ENCODE measurements around the gene PHC2. TPM values are rescaled to one million over a fixed set of nuclear protein-coding genes. Genes with fewer than 3 reads are reported as not detected.

PHC2 gene
- total and polyA plus RNA-seq, 2 of the 13 experiments (the other 11 are each of a cell fraction or from before 2014, with no cell fraction given): 52.5 to 84.9 TPM

DNA sequence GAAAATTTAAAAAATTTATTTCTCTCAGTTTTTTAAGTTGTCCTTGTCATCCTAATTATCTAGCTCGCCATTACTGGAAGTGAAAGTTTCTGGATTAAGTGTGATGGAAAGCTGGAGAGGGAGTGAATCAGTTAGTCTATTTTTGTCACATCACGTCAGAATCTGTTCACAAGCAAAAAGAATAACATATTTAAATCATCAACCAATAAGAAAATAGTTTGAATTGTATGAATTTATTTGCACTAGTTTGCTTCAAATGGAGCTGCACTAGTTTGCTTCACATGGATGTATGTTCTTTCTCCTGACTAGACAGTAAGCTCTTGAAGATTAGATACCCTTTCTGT, 22.8 kb downstream of the PHC2 start (continued):
- TF ChIP-seq ZNF451 (CRISPR knock-in tag; IDR thresholded peaks at IDR 0.05): no peak
- TF ChIP-seq RFX3 (CRISPR knock-in tag; IDR thresholded peaks at IDR 0.05): no peak
- no peak for TF ChIP-seq ZNF816 (CRISPR knock-in tag; IDR thresholded peaks at IDR 0.05; ENCODE audit: borderline replicate concordance)
- no peak for TF ChIP-seq SKI (IDR thresholded peaks at IDR 0.05; ENCODE audit: partially characterized antibody)
- TF ChIP-seq KLF16 (CRISPR knock-in tag; IDR thresholded peaks at IDR 0.05): no peak
- no peak for TF ChIP-seq ZNF207 (IDR thresholded peaks at IDR 0.05; ENCODE audit: borderline replicate concordance)
- TF ChIP-seq, protein P1, sequence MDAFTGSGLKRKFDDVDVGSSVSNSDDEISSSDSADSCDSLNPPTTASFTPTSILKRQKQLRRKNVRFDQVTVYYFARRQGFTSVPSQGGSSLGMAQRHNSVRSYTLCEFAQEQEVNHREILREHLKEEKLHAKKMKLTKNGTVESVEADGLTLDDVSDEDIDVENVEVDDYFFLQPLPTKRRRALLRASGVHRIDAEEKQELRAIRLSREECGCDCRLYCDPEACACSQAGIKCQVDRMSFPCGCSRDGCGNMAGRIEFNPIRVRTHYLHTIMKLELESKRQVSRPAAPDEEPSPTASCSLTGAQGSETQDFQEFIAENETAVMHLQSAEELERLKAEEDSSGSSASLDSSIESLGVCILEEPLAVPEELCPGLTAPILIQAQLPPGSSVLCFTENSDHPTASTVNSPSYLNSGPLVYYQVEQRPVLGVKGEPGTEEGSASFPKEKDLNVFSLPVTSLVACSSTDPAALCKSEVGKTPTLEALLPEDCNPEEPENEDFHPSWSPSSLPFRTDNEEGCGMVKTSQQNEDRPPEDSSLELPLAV (CRISPR knock-in tag; conservative IDR thresholded peaks at IDR 0.05; ENCODE audit: low read depth): no peak
- no peak for TF ChIP-seq MTA1 (CRISPR knock-in tag; IDR thresholded peaks at IDR 0.05; ENCODE audit: borderline replicate concordance)

DNA sequence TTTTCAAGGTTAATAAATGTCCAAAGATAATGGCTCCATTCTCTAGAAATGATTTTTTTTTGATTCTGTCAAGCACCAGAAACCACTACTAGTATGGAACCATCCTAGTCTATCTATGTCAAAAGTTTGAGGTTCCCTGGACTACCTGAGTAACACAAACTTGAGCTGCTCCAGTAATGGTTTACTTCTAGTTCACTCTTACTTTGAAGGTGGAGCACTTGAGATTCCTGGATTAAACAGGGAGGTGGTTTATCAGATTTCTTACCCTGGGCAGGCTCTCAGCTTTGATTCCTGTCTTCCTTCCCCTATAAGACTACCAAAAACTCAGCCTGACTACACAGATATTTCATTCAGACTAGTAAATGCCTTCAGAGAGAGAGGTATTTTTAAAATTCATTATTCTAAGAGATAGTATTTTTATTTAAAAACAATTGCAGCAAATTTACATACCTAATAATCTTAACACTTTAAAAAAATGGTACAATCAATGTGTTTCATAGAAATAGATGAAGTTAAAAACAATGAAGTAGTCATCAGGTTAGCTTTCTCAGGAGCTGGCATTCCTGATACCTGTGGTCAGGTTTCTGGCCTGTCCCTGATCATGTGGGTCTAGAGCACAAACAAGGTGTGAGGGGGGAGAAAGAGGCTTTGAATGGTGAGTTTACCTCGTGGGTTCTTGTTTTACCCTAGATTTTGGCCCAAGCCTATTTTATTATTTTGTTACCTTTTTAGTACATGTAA, 23.4 kb downstream of the PHC2 start:
- no peak for ATAC-seq
- 4% methylated on average over 1 of the region's 1 CpG for WGBS (ENCODE audit: low lambda C conversion rate)
- H3K27me3 ChIP-seq (ENCODE audit: control insufficient read depth in 1 of 2, insufficient read depth in 2 of 2, low read length in 2 of 2): no peaks in the 10 kb centered on the region
- DNase-seq (ENCODE audit: low spot score): no peak
- no peaks in the 10 kb centered on the region for H3K9me3 ChIP-seq (ENCODE audit: low read length)
- FAIRE-seq: no peak
- CTCF ChIA-PET (ENCODE audit: low intra/inter-chr PET ratio, low total read pairs): no interaction called here
- no TSS peak for BruUV-seq (replicated peaks)
- no peak overlapping the region for H3K27ac ChIP-seq (ENCODE audit: extremely low read length, insufficient read depth, low read length)
- H4K20me1 ChIP-seq (ENCODE audit: insufficient read depth, low read length): no peaks in the 10 kb centered on the region
- no peaks in the 10 kb centered on the region for H3K79me2 ChIP-seq (ENCODE audit: insufficient read depth, low read length)
- H3K4me2 ChIP-seq (ENCODE audit: low read depth, low read length): no peak overlapping the region
- no peak overlapping the region for H2AFZ ChIP-seq (ENCODE audit: low read length)
- no peak overlapping the region for H3K4me3 ChIP-seq (replicated peaks in 1 of 3; ENCODE audit: insufficient read depth in 1 of 3, low read depth in 2 of 3, low read length in 3 of 3)
- no peak overlapping the region for H3K9ac ChIP-seq (ENCODE audit: insufficient read depth, low read depth, low read length)
- in situ Hi-C loops (cut with HindIII; ENCODE audit: extremely low pct_ligation_motif_present, low pct_unique_long_range_greater_than_20kb): no loop called here
- H3K36me3 ChIP-seq (replicated peaks in 1 of 2; ENCODE audit: control insufficient read depth in 1 of 2, insufficient read depth in 2 of 2, low read length in 2 of 2): no peaks in the 10 kb centered on the region
- POLR2A ChIA-PET: no interaction called here
- no peaks in the 10 kb centered on the region for H3K4me1 ChIP-seq (ENCODE audit: insufficient read depth, low read length)
- intact Hi-C loops (cut with micrococcal nuclease; ENCODE audit: unreplicated experiment): no loop called here
- TF ChIP-seq, protein P2, sequence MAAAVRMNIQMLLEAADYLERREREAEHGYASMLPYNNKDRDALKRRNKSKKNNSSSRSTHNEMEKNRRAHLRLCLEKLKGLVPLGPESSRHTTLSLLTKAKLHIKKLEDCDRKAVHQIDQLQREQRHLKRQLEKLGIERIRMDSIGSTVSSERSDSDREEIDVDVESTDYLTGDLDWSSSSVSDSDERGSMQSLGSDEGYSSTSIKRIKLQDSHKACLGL (CRISPR knock-in tag; IDR thresholded peaks at IDR 0.05): no peak
- TF ChIP-seq AFF4 (CRISPR knock-in tag; IDR thresholded peaks at IDR 0.05) (no peak), NFE2L1 (CRISPR knock-in tag; IDR thresholded peaks at IDR 0.05; ENCODE audit: borderline replicate concordance) (no peak), ATF2 (CRISPR knock-in tag; IDR thresholded peaks at IDR 0.05) (no peak), HOXD1 (CRISPR knock-in tag; IDR thresholded peaks at IDR 0.05) (no peak)
- TF ChIP-seq, protein P3, sequence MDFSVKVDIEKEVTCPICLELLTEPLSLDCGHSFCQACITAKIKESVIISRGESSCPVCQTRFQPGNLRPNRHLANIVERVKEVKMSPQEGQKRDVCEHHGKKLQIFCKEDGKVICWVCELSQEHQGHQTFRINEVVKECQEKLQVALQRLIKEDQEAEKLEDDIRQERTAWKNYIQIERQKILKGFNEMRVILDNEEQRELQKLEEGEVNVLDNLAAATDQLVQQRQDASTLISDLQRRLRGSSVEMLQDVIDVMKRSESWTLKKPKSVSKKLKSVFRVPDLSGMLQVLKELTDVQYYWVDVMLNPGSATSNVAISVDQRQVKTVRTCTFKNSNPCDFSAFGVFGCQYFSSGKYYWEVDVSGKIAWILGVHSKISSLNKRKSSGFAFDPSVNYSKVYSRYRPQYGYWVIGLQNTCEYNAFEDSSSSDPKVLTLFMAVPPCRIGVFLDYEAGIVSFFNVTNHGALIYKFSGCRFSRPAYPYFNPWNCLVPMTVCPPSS (IDR thresholded peaks at IDR 0.05): no peak

All from HepG2 (cell line).